Peyer's patch (tissue), 4 donors: ENCODE data around the gene DNAJC3. TPM values are rescaled to one million over a fixed set of nuclear protein-coding genes. Genes with fewer than 3 reads are reported as not detected.

Experiments used
- DNase-seq, 3 donors: peaks; one replicate each; pipeline ENCODE4 v3.0.0-alpha.2; 2017 to 2019
- H3K27ac ChIP-seq, 4 donors: fragments of 200-600 bp; sonication (generic); one replicate each; pipeline ENCODE4 v1.5.1; 2016 to 2019
- H3K27me3 ChIP-seq, 2 donors: fragments of 200-600 bp; sonication (generic); one replicate each; pipeline ENCODE4 v1.5.1; 2019
- H3K36me3 ChIP-seq, 3 donors: fragments of 200-600 bp; sonication (generic); one replicate each; pipeline ENCODE4 v1.5.1; 2016 to 2019
- H3K4me1 ChIP-seq, 4 donors: fragments of 200-600 bp; sonication (generic); one replicate each; pipeline ENCODE4 v1.5.1; 2016 to 2019
- H3K4me3 ChIP-seq, 4 donors: fragments of 200-600 bp; sonication (generic); 1 replicate in 3 of 4; 2 replicates in 1 of 4; pipeline ENCODE4 v1.5.1; 2016 to 2019; ENCODE audit warnings: mild to moderate bottlenecking in 1 of 4
- H3K9me3 ChIP-seq, 4 donors: fragments of 200-600 bp; sonication (generic); one replicate each; pipeline ENCODE4 v1.5.1; 2016 to 2019; ENCODE audit warnings: mild to moderate bottlenecking in 1 of 4
- CTCF ChIP-seq, 6 experiments: fragments of 450-650 bp in 4 of 6; fragments of 200-600 bp in 2 of 6; sonication (generic) in 1 of 6; IDR thresholded peaks; one replicate each; pipeline ENCODE4 v1.5.1; 2017 to 2019; ENCODE audit warnings: antibody characterized with exemption in 6 of 6, mild to moderate bottlenecking in 3 of 6, moderate library complexity in 1 of 6
- POLR2A ChIP-seq, 2 donors: fragments of 450-650 bp; IDR thresholded peaks; one replicate each; pipeline ENCODE4 v1.5.1; 2017; ENCODE audit warnings: antibody characterized with exemption in 2 of 2, mild to moderate bottlenecking in 2 of 2, moderate library complexity in 2 of 2
- total RNA-seq, 4 donors: library from RNA; depleted of rRNA; stranded (reverse); fragments of >200 nt; gene quantifications; one replicate each; pipeline ENCODE4 v1.1.0, GENCODE V29; 2016

DNAJC3 gene
- total RNA-seq, 4 donors from 2014 or later, result 26.4 to 61.5 (median 36.1) TPM

GRCh38 chr13:95813139-95813538, 136.2 kb downstream of the DNAJC3 start:
- Histone ChIP-seq H3K4me3 (no peak overlapping the region), H3K4me1 (no peaks in the 10 kb centered on the region), H3K9me3 (no peaks in the 10 kb centered on the region), H3K36me3 (no peaks in the 10 kb centered on the region), H3K27me3 (no peaks in the 10 kb centered on the region), H3K27ac (no peak overlapping the region)
- DNase-seq, result no peak
- TF ChIP-seq CTCF (IDR thresholded peaks at IDR 0.05) (no peak), POLR2A (IDR thresholded peaks at IDR 0.05) (no peak)

- Histone ChIP-seq H3K27me3 (no peaks in the 10 kb centered on the region), H3K9me3 (no peaks in the 10 kb centered on the region), H3K27ac (no peak overlapping the region), H3K36me3 (no peaks in the 10 kb centered on the region), H3K4me1 (no peaks in the 10 kb centered on the region), H3K4me3 (no peak overlapping the region)
- TF ChIP-seq POLR2A (IDR thresholded peaks at IDR 0.05) (no peak), CTCF (IDR thresholded peaks at IDR 0.05) (no peak)
- DNase-seq, result no peak
Measured at GRCh38 chr13:95814495-95814894, 137.6 kb downstream of the DNAJC3 start.

- Histone ChIP-seq H3K27me3 (no peaks in the 10 kb centered on the region), H3K4me1 (no peaks in the 10 kb centered on the region), H3K4me3 (no peak overlapping the region), H3K9me3 (no peaks in the 10 kb centered on the region), H3K27ac (no peak overlapping the region), H3K36me3 (peaks cover 0 to 4% (median 0%) of the 10 kb centered on the region in 3 donors)
- no peak for TF ChIP-seq CTCF (IDR thresholded peaks at IDR 0.05)
- no peak for TF ChIP-seq POLR2A (IDR thresholded peaks at IDR 0.05)
- DNase-seq, result no peak
Measured at GRCh38 chr13:95822303-95822702, 145.4 kb downstream of the DNAJC3 start.

DNA sequence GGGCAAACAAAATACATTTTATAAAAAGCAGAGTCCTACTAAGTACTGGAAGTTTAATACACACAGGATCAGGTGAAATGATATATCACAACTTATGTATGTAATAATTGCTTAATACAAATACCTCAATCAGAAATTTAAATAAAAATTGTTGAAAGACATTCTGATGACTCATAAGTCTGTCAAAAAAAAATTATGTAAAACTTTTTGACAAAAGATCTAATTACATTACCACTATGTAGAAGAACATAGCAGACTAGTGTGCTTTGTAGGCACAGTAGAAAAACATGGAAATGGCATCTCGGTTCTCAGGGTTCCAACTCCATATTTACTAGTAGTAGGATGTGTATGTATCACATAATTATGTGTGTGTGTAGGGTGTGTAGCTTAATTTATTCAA, 156.2 kb downstream of the DNAJC3 start:
- Histone ChIP-seq H3K36me3 (no peaks in the 10 kb centered on the region), H3K27me3 (no peaks in the 10 kb centered on the region), H3K9me3 (peaks cover 0 to 4% (median 0%) of the 10 kb centered on the region in 4 donors), H3K4me3 (no peak overlapping the region), H3K27ac (no peak overlapping the region), H3K4me1 (no peaks in the 10 kb centered on the region)
- TF ChIP-seq CTCF (IDR thresholded peaks at IDR 0.05) (no peak), POLR2A (IDR thresholded peaks at IDR 0.05) (no peak)
- no peak for DNase-seq

DNA sequence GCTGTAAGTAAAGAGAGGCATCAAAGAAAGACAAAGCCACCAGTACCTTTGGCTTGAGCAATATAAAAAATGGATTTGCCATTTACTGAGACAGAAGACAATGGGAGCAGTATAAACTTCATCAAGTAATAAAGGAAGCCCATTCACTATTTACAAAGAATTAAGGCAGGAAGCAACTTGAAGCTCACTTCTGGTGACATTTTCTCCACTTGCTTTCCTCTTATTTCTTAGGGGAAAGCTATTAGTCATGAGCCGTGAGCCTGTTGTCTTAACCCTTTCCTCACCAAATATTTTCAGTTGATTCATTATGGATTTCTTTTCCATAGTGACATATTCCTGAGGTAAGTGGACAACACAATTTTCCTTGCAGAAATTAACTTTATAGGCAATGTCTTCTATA, 156.8 kb downstream of the DNAJC3 start:
- TF ChIP-seq POLR2A (IDR thresholded peaks at IDR 0.05) (no peak), CTCF (IDR thresholded peaks at IDR 0.05) (no peak)
- Histone ChIP-seq H3K4me1 (no peaks in the 10 kb centered on the region), H3K36me3 (no peaks in the 10 kb centered on the region), H3K4me3 (no peak overlapping the region), H3K27me3 (no peaks in the 10 kb centered on the region), H3K9me3 (peaks cover 0 to 4% (median 0%) of the 10 kb centered on the region in 4 donors), H3K27ac (no peak overlapping the region)
- no peak for DNase-seq
